Natural killer cell (primary cell): Measurements from ENCODE around the gene CLEC18A. TPM values are rescaled to one million over a fixed set of nuclear protein-coding genes. Genes with fewer than 3 reads are reported as not detected.
"Not testable (repeated sequence)": the region's sequence is repeated elsewhere in the genome, so short reads cannot be mapped to it uniquely, and the experiment has no call there.

Source experiments
- ATAC-seq, 3 donors: fragments of 150-1000 bp in 2 of 3; fragments of 200-7000 bp in 1 of 3; cut with Tn5 transposase; 1 replicate in 1 of 3; 2 replicates in 2 of 3; pipeline ENCODE4 v1.10.0; 2021; ENCODE audit warnings: mild to moderate bottlenecking in 2 of 3, moderate library complexity in 2 of 3
- DNase-seq, 2 donors: peaks; one replicate each; pipeline versions ENCODE4 v3.0.0 to v3.0.0-alpha.2; 2013 to 2021; ENCODE audit warnings: mixed read lengths in 1 of 2
- H3K27ac ChIP-seq: one replicate; pipeline ENCODE4 v1.5.1; 2013; ENCODE audit warnings: mild to moderate bottlenecking, low read length
- H3K27me3 ChIP-seq: one replicate; pipeline ENCODE4 v1.6.1; 2013; ENCODE audit warnings: low read length; ENCODE audit not compliant: control insufficient read depth, insufficient read depth
- H3K36me3 ChIP-seq: one replicate; pipeline ENCODE4 v1.6.1; 2013; ENCODE audit warnings: low read length; ENCODE audit not compliant: control insufficient read depth, insufficient read depth
- H3K4me1 ChIP-seq: one replicate; pipeline ENCODE4 v1.6.1; 2013; ENCODE audit warnings: low read length; ENCODE audit not compliant: control insufficient read depth, insufficient read depth
- H3K4me3 ChIP-seq: one replicate; pipeline ENCODE4 v1.5.1; 2013; ENCODE audit warnings: low read length
- H3K9me3 ChIP-seq: one replicate; pipeline ENCODE4 v1.6.1; 2013; ENCODE audit warnings: low read length; ENCODE audit not compliant: control insufficient read depth, insufficient read depth
- H3K27ac Mint-ChIP-seq, 2 donors: one replicate each; pipeline ENCODE4 v1.8.0; 2022; ENCODE audit warnings: mild to moderate bottlenecking in 2 of 2, mixed read lengths in 2 of 2, moderate library complexity in 1 of 2
- H3K27me3 Mint-ChIP-seq, 2 donors: one replicate each; pipeline ENCODE4 v1.8.0; 2022; ENCODE audit warnings: low read depth in 2 of 2, mixed read lengths in 2 of 2
- H3K36me3 Mint-ChIP-seq: one replicate; pipeline ENCODE4 v1.8.0; 2022; ENCODE audit warnings: mixed read lengths
- H3K4me1 Mint-ChIP-seq, 2 donors: one replicate each; pipeline ENCODE4 v1.8.0; 2022; ENCODE audit warnings: mixed read lengths in 2 of 2
- H3K4me3 Mint-ChIP-seq: one replicate; pipeline ENCODE4 v1.8.0; 2022; ENCODE audit warnings: mild to moderate bottlenecking, moderate library complexity, mixed read lengths
- H3K9me3 Mint-ChIP-seq, 2 donors: one replicate each; pipeline ENCODE4 v1.8.0; 2022; ENCODE audit warnings: mixed read lengths in 2 of 2
- WGBS: methylation state at CpG from one replicate; pipeline ENCODE4 v1.1.7; 2013; ENCODE audit warnings: missing lambda C conversion rate; ENCODE audit not compliant: insufficient coverage; 5-methylcytosine and 5-hydroxymethylcytosine counted together
- intact Hi-C: fragments of 100-400 bp; cut with micrococcal nuclease; formaldehyde crosslinking; loops from one replicate; pipeline ENCODE4 v1.14.2; 2022
- total RNA-seq, 4 donors: library from RNA; stranded (reverse); fragments of 120-200 nt in 1 of 4; gene quantifications; one replicate each; pipeline versions ENCODE4 v1.2.3 to v1.2.4, GENCODE V29; 2013 to 2022

CLEC18A gene
- total RNA-seq, 3 donors from 2014 or later (not counting 1 experiment from before 2014, with no cell fraction given) = 2.3 to 2.7 (median 2.4) TPM

DNA sequence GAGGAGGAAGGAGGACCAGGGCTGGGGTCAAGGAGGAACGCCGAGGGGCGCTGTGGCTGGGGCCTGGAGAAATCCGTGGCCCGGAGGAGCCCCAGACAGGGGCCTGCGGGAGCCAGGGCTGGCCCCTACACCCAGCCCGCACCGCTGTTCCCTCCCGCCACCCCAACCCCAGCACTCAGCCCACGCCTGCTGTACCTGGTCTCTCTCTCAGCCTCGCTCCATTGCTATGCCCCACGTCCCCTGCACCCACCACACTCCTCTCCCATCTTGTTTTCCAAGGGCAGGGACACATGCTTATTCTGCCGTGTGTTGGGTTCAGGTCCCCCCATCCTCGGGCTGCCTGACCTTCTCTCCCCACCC lies 518 bp downstream of the CLEC18A start:
- H3K4me1 ChIP-seq, H3K36me3 ChIP-seq, H3K27ac Mint-ChIP-seq, H3K27me3 Mint-ChIP-seq, DNase-seq, H3K27ac ChIP-seq, H3K27me3 ChIP-seq, intact Hi-C loops, ATAC-seq, H3K9me3 Mint-ChIP-seq, H3K36me3 Mint-ChIP-seq, H3K4me3 ChIP-seq, H3K4me1 Mint-ChIP-seq, H3K4me3 Mint-ChIP-seq, H3K9me3 ChIP-seq: not testable (repeated sequence)
- WGBS = no CpG with 5 or more reads among the region's 14 CpGs

DNA sequence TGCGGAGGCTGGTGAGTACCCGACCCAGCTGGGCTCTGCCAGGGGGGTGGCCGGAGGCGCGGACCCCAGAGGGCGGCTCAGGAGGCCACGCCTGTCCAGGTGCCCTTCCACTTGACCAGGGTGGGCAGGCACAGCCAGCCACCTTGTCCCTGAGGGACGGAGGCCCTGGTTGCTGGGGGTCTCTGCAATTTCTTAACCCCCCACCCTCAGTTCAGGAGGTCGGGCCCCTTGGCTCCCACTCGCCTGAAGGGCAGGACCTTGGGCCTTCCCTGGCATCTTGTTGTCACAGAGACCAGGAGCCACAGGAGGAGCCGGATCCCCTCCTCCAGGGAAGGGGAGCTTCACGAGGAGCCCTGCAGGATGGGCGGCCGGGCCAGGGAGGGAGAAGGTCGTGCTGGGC lies 982 bp downstream of the CLEC18A start:
- whole genome bisulfite sequencing = no CpG with 5 or more reads among the region's 15 CpGs
- intact Hi-C loops, H3K36me3 ChIP-seq, H3K27ac Mint-ChIP-seq, H3K9me3 ChIP-seq, H3K9me3 Mint-ChIP-seq, H3K27ac ChIP-seq, DNase-seq, H3K36me3 Mint-ChIP-seq, H3K27me3 ChIP-seq, H3K4me1 ChIP-seq, H3K4me1 Mint-ChIP-seq, ATAC-seq, H3K27me3 Mint-ChIP-seq, H3K4me3 Mint-ChIP-seq, H3K4me3 ChIP-seq: not testable (repeated sequence)

DNA sequence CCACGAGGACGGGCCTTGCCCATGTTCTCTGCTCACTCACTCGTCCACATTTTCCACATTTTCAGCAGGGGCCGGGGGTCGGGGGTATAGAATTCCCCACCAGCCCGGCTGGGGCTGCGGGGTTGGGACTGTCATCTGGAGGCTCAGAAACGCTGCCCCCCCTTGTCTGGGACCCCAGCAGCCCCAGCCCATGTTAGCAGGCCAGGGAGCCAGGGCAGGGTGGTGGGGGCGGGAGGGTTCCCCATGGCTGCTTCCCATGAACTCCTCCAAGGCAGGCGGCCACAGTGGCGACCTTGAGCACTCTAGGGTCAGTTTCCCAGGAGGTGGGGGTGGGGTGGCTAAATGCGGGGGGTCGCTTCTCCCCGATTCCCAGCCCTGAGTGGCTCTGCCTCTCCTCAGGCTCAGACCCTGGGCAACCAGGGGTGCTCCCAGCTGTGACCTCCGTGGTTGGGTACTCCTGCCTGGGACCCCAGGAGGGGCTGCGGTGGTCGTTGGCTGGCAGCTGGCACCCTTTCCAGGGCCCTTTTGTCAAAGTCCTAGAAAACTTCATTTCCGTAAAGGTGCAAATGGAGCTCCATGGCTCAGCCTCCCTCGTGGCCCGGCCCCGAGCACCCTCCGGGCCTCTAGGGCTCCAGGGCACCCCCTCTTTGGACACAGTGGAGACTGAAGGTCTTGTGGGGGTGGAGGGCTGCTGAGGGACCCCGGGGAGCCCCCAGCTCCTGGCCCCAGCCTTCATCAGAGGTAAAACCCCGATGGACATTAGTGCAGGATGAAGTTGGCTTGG lies 1.6 kb downstream of the CLEC18A start:
- H3K4me3 ChIP-seq, intact Hi-C loops, H3K27ac Mint-ChIP-seq, H3K27me3 ChIP-seq, DNase-seq, H3K9me3 Mint-ChIP-seq, H3K4me1 ChIP-seq, H3K36me3 ChIP-seq, H3K9me3 ChIP-seq, H3K36me3 Mint-ChIP-seq, H3K4me1 Mint-ChIP-seq, H3K4me3 Mint-ChIP-seq, ATAC-seq, H3K27me3 Mint-ChIP-seq, H3K27ac ChIP-seq: not testable (repeated sequence)
- 89% methylated on average over 11 of the region's 24 CpGs for WGBS

DNA sequence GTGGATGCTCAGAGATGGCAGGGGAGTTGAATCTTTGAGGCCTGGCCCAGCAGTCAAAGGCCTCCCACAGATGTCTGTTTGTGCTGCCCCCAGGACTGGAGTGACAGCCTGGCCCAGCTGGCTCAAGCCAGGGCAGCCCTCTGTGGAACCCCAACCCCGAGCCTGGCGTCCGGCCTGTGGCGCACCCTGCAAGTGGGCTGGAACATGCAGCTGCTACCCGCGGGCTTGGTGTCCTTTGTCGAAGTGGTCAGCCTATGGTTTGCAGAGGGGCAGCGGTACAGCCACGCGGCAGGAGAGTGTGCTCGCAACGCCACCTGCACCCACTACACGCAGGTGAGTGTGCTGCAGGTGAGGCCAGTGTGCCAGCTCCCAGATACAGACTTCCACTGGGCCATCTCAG lies 3.1 kb downstream of the CLEC18A start:
- H3K4me1 ChIP-seq, H3K36me3 ChIP-seq, H3K9me3 ChIP-seq, H3K4me3 ChIP-seq, H3K36me3 Mint-ChIP-seq, H3K27ac ChIP-seq, H3K4me3 Mint-ChIP-seq, H3K27me3 ChIP-seq, H3K27ac Mint-ChIP-seq, H3K4me1 Mint-ChIP-seq, H3K27me3 Mint-ChIP-seq, H3K9me3 Mint-ChIP-seq, intact Hi-C loops, DNase-seq: not testable (repeated sequence)
- WGBS = 96% methylated on average over 7 of the region's 13 CpGs
- peak in 1 of 3 donors; percentile 22 for ATAC-seq

DNA sequence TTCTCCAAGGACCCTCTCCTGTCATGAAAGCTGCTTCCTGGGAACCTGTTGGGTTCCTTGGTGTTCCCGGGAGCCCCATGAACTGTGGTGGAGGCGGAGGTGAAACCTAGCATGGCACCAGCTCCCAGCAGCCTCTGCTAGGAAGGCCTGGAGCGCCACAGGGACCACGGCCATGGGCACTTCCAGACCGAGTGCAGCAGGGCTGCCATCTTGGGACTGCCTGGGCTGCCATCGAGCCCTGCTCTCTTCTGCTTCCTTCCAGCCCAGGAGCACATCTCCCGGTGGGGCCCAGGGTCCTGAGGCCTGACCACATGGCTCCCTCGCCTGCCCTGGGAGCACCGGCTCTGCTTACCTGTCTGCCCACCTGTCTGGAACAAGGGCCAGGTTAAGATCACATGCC lies 12.2 kb downstream of the CLEC18A start:
- H3K27me3 Mint-ChIP-seq, H3K27ac ChIP-seq, H3K9me3 ChIP-seq, ATAC-seq, H3K27me3 ChIP-seq, H3K9me3 Mint-ChIP-seq, H3K36me3 Mint-ChIP-seq, H3K27ac Mint-ChIP-seq, H3K4me3 Mint-ChIP-seq, H3K4me3 ChIP-seq, H3K4me1 ChIP-seq, DNase-seq, H3K4me1 Mint-ChIP-seq, intact Hi-C loops, H3K36me3 ChIP-seq: not testable (repeated sequence)
- WGBS = 94% methylated on average over 3 of the region's 9 CpGs

DNA sequence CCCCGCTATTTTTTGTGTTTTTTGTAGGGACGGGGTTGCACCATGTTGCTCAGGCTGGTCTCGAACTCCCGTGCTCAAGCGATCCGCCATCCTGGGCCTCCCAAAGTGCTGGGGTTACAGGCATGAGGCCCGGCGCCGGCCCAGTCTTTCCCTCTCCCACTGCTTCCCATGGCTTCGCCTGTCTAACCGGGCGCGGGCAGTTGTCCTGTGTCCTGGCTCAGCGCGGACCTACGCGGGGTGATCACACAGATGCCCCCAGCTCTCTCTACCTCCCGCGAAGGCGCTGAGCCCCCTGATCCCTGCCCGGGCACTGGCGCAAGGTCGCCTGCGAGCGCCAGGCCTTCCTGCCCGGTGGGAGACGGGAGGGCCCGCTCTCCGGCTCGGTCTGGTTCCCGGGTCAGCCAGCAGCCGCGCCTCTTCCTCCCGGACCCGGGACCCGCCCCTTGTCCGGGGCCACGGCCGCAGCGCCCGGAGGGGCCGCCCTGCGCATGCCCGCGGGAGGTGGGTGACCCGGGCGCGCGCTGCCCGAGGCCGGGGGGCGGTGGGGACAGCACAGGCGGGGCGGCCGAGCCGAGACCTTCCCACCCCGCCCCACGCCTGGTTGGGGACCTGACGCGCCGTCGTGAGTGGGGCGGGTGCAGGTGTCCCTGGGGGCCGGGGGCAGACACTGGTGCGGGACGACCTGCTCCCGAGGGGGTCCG lies 14.0 kb downstream of the CLEC18A start:
- H3K4me1 ChIP-seq, H3K36me3 ChIP-seq, DNase-seq, H3K36me3 Mint-ChIP-seq, intact Hi-C loops, H3K9me3 ChIP-seq, H3K4me1 Mint-ChIP-seq, H3K4me3 ChIP-seq, H3K27ac ChIP-seq, H3K27ac Mint-ChIP-seq, H3K4me3 Mint-ChIP-seq, H3K27me3 Mint-ChIP-seq, H3K27me3 ChIP-seq, H3K9me3 Mint-ChIP-seq: not testable (repeated sequence)
- ATAC-seq = peak; percentile 46 to 64 (median 55)
- WGBS = 10% methylated on average over 29 of the region's 68 CpGs

DNA sequence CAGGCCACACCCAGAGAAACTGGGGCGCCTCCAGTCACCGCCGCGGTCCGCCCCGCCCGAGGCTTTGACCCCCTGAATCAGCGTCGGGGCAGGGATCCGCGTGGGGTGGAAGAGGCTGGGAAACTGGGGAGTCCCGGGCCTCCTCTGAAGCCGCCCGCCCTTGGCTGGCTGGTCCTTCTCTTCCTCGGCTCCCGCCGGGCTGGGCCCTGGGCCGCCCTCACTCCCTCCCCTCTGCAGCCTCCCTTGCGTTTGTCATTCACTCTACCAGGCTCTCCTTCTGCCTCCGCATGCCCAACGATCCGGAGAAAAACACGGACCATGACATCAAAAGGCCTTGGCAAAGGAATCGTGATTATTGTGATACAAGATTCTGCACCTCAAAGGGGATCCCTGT lies 14.5 kb downstream of the CLEC18A start:
- H3K36me3 Mint-ChIP-seq, H3K27me3 Mint-ChIP-seq, H3K4me3 ChIP-seq, DNase-seq, H3K36me3 ChIP-seq, H3K4me3 Mint-ChIP-seq, H3K4me1 ChIP-seq, H3K4me1 Mint-ChIP-seq, intact Hi-C loops, H3K27me3 ChIP-seq, H3K27ac Mint-ChIP-seq, H3K9me3 Mint-ChIP-seq, H3K9me3 ChIP-seq, H3K27ac ChIP-seq: not testable (repeated sequence)
- no CpG with 5 or more reads among the region's 24 CpGs for WGBS
- peak in 2 of 3 donors; percentile 14 to 24 for ATAC-seq

DNA sequence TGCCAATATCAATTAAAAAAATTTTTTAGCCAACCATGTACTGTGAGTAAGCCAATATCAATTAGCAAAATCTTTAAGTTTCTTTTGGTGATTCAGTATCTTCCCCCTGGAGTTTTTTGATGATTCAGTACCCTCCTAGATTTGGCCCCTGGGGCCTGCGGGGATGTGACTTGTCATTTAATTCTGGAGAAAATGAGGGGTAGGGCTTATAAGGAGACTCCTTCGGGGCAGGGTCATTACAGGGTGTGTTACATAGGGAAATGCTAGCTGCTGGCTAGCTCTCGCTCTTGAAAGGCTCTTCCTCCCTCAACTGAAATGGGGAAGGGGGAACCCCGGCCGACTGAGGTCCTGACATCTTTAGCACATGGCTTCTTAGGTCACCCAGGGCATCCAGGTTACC lies 16.6 kb downstream of the CLEC18A start:
- WGBS = no CpG with 5 or more reads among the region's 5 CpGs
- H3K27ac ChIP-seq, H3K4me3 ChIP-seq, H3K27me3 Mint-ChIP-seq, H3K9me3 ChIP-seq, H3K9me3 Mint-ChIP-seq, H3K36me3 ChIP-seq, H3K27ac Mint-ChIP-seq, H3K36me3 Mint-ChIP-seq, intact Hi-C loops, H3K4me3 Mint-ChIP-seq, H3K27me3 ChIP-seq, DNase-seq, ATAC-seq, H3K4me1 ChIP-seq, H3K4me1 Mint-ChIP-seq: not testable (repeated sequence)
